ENCODE results near the gene A3GALT2.

- no peak for TF ChIP-seq SPI1 (IDR thresholded peaks at IDR 0.05; ENCODE audit: low read depth, low read length)
- no peak for TF ChIP-seq POLR2AphosphoS5 (IDR thresholded peaks at IDR 0.05; ENCODE audit: low read depth, low read length)
- no peak for TF ChIP-seq POLR2A (IDR thresholded peaks at IDR 0.05; ENCODE audit: low read depth, low read length)
- no peak for TF ChIP-seq TAF1 (IDR thresholded peaks at IDR 0.05; ENCODE audit: low read depth, low read length)
- TF ChIP-seq POU2F2 (IDR thresholded peaks at IDR 0.05; ENCODE audit: low read depth, low read length), result no peak
These were observed 30.4 kb upstream of the A3GALT2 start for GRCh38 chr1:33351281-33351660.

All from GM12891 (cell line).